GM12874 (cell line): Measurements from ENCODE around the gene SCYL2.

ENCODE experiments used
- TF ChIP-seq, protein P1 (sequence below): IDR thresholded peaks from 2 replicates; pipeline ENCODE4 v1.5.1; 2011; ENCODE audit warnings: low read depth, mild to moderate bottlenecking, control low read depth, low read length, moderate library complexity; ENCODE audit not compliant: insufficient read depth

The SCYL2 gene

DNA sequence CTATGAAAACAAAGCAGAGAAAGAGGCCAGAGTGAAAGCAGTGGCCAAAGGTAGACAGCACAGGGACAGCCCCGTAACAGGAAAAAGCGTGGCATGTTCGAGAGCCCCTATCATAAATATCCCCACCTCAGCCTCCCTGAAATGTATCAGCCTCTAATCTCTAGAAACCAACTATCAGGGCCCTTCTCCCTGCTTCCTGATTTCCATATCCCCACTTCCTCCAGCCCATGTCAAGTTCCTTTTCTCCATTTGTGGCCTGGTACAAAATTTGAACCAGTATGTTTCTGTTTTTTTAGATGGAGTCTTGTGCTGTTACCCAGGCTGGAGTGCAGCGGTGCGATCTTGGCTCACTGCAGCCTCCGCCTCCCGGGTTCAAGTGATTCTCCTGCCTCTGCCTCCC, 17.0 kb upstream of the SCYL2 start:
- TF ChIP-seq, protein P1, sequence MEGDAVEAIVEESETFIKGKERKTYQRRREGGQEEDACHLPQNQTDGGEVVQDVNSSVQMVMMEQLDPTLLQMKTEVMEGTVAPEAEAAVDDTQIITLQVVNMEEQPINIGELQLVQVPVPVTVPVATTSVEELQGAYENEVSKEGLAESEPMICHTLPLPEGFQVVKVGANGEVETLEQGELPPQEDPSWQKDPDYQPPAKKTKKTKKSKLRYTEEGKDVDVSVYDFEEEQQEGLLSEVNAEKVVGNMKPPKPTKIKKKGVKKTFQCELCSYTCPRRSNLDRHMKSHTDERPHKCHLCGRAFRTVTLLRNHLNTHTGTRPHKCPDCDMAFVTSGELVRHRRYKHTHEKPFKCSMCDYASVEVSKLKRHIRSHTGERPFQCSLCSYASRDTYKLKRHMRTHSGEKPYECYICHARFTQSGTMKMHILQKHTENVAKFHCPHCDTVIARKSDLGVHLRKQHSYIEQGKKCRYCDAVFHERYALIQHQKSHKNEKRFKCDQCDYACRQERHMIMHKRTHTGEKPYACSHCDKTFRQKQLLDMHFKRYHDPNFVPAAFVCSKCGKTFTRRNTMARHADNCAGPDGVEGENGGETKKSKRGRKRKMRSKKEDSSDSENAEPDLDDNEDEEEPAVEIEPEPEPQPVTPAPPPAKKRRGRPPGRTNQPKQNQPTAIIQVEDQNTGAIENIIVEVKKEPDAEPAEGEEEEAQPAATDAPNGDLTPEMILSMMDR = no peak

DNA sequence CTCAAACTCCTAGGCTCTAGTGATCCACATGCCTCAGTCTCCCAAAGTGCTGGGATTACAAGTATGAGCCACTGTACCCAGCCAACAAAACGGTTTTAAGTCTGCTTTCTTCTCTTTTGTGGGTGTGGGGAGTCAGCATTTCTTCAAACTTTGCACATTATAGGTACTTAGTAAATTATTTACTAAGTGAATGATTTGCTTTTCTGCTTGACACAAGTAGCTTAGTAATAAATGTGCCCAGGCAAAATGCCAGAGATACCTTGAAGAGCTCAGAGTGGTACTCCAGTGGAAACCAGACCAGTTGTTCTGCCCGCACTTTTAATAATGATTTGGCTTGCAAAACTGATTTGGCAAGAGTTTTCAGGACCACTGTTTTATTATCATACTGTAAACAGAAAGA, 15.1 kb upstream of the SCYL2 start:
- TF ChIP-seq, protein P1 = no peak

DNA sequence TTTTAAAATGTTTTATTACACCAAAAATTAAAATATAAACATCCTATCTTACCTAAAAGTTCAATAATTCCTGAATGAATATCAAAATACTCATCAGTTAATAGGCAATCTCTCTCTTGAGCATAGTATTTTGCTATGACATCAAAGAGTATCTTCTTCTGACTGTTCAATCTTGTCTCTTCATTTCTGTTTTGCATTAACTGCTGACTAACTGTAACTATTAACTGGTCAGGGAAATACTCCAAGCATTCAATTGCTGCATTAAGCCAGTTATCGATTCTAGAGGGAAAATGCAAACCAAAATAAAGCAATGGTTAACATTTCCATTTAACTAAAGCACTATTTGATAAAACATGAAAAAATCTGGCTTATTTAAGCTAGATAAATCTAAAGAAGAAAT, 13.5 kb upstream of the SCYL2 start:
- TF ChIP-seq, protein P1 = no peak

DNA sequence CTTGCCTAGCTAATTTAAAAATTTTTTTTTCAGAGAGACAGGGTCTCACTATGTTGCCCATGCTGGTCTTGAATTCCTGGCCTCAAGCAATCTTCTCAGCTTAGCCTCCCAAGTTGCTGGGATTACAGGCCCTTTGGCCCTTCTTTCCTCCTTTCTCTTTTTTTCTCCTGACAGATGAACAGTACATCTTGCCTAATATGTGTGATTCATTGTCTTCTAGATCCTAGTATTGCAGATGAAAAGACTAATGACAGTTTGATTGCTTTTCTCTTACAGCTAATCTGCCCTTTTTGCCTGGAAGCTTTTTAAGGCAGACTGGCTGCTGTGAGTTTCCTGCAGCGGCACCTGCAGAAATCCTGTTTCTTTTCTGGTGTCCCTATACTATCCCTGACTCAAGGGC, 12.1 kb upstream of the SCYL2 start:
- TF ChIP-seq, protein P1 = no peak

DNA sequence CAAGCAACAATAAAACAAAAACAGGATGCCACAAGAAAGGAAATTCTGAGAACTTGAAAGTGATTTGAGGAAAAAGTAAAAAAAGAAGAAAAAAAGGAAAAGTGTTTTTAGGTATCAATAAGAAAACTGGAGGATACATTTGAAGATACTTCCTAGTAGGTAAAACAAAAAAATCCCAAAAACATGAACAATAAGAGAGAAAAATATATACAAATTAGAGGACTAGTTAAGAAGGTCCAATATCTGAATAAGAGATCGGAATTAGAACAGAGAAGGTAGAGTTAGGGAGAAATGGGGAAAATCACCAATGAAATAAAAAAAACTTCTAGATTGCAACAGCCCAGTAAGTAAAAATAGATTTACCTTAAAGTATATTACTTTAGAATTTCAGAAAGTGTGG, 8.8 kb upstream of the SCYL2 start:
- TF ChIP-seq, protein P1 = no peak

DNA sequence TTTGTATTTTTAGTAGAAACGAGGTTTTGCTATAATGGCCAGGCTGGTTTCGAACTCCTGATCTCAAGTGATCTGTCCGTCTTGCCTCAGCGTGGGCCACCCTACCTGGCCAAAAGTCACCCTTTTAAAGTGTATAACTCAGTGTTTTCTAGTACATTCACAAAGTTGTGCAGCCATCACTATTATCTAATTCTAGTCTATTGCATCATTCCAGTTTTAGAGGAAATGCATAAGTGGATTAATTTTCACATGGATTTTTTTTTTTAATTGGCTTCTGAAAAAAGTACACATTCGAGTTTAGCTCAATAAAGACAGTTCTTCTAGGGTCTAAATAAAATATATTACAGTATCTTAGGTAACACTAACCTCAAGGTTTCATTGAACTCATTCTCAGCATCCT, 3.8 kb upstream of the SCYL2 start:
- TF ChIP-seq, protein P1 = no peak

DNA sequence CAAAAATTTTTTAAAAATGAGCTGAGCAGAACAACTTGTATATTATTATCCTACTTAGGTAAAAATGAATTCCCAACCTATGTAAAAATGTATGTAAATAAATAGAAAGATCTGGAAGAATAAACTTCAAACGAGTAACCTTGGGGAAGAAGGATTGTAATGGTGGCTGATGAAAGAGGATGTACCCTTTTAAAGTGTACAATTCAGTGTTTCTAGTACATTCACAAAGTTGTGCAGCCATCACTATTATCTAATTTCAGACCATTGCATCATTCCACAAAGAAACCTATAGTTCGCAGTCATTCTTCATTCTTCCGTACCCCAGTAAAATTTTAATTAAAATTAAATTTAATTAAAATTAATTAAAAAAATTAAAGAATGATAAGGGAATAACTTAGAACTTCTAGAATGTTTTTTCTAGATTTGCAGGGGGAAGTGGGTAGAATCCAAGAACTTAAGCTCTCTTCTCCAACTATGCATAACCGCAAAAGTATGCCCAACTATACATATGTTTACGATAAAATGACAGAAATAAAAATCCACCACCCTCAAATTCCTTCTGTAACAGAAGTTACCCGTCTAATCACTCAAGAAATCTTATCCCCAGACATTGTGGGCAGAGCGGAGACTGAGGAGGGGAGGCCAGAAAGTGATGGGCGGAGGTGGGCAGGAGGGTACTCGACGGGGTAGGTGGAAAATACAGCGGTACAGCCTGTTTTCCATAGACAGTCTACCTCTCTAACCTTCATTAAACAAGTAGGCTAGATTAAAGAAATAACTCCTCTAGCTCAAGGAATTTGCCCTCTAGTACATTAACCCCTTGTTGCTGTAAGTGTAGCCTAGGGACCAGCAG, 1.0 kb upstream of the SCYL2 start:
- TF ChIP-seq, protein P1 = no peak

DNA sequence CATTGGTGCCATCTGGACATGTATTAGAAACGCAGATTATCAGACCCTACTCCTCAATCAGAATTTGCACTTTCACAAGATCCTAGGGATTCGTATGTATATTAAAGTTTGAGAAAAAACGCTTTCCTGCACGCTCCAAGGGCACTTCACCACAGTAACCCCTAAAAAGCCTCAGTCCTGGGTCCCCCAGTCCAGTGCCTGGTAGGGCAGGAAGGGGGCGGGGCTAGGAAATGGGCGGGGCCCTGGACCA, 467 bp upstream of the SCYL2 start:
- TF ChIP-seq, protein P1 = no peak
